Measurements from ENCODE around the gene PDE9A.

DNA sequence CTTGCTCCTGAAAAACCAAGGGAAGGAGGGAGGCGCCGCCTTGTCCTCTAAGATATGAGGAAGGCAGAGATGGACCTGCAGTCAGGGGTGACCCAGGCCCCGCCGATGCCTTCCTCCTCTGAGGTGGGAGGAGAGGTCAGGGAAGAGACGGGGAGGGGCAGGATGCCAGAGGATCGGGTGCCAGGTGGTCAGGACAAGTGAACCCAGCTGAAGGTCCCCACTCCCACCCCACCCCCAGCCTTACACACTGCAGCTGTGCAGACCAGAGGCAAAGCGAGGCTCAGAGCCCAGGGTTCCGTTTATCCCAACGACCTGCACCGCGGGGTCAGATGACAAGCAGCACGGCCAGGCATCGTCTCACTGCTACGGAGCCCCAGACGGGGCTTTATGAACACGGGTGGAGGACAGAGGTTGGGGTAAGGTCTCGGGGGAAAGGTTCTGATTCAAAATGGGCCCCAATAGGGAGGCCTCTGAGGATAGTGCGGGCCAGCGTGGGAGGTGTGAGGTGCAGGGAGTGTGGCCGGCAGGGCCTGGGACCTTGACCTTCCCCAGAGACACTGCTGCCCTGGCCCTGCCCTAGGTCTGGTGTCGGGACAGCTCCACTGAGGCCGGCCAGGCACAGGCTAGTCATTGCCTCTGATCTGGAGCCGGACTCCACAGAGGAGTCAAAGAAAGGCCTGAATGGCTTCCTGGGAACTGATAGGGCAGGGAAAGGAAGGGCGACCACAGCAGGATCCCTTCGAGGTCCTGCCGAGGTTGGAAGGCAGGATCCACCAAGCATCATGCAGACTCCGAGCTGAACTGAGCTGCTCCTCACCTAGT lies 113.5 kb downstream of the PDE9A start:
- TF ChIP-seq, protein P1, sequence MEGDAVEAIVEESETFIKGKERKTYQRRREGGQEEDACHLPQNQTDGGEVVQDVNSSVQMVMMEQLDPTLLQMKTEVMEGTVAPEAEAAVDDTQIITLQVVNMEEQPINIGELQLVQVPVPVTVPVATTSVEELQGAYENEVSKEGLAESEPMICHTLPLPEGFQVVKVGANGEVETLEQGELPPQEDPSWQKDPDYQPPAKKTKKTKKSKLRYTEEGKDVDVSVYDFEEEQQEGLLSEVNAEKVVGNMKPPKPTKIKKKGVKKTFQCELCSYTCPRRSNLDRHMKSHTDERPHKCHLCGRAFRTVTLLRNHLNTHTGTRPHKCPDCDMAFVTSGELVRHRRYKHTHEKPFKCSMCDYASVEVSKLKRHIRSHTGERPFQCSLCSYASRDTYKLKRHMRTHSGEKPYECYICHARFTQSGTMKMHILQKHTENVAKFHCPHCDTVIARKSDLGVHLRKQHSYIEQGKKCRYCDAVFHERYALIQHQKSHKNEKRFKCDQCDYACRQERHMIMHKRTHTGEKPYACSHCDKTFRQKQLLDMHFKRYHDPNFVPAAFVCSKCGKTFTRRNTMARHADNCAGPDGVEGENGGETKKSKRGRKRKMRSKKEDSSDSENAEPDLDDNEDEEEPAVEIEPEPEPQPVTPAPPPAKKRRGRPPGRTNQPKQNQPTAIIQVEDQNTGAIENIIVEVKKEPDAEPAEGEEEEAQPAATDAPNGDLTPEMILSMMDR (IDR thresholded peaks at IDR 0.05; ENCODE audit: insufficient read depth, low read length): no peak
- TF ChIP-seq, protein P2, sequence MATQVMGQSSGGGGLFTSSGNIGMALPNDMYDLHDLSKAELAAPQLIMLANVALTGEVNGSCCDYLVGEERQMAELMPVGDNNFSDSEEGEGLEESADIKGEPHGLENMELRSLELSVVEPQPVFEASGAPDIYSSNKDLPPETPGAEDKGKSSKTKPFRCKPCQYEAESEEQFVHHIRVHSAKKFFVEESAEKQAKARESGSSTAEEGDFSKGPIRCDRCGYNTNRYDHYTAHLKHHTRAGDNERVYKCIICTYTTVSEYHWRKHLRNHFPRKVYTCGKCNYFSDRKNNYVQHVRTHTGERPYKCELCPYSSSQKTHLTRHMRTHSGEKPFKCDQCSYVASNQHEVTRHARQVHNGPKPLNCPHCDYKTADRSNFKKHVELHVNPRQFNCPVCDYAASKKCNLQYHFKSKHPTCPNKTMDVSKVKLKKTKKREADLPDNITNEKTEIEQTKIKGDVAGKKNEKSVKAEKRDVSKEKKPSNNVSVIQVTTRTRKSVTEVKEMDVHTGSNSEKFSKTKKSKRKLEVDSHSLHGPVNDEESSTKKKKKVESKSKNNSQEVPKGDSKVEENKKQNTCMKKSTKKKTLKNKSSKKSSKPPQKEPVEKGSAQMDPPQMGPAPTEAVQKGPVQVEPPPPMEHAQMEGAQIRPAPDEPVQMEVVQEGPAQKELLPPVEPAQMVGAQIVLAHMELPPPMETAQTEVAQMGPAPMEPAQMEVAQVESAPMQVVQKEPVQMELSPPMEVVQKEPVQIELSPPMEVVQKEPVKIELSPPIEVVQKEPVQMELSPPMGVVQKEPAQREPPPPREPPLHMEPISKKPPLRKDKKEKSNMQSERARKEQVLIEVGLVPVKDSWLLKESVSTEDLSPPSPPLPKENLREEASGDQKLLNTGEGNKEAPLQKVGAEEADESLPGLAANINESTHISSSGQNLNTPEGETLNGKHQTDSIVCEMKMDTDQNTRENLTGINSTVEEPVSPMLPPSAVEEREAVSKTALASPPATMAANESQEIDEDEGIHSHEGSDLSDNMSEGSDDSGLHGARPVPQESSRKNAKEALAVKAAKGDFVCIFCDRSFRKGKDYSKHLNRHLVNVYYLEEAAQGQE (IDR thresholded peaks at IDR 0.05; ENCODE audit: insufficient replicate concordance, low read depth): no peak
- TF ChIP-seq GABPA (IDR thresholded peaks at IDR 0.05; ENCODE audit: low read depth) (no peak), POLR2AphosphoS5 (IDR thresholded peaks at IDR 0.05; ENCODE audit: low read depth) (no peak)
